ENCODE data around the gene TAMM41.

DNA sequence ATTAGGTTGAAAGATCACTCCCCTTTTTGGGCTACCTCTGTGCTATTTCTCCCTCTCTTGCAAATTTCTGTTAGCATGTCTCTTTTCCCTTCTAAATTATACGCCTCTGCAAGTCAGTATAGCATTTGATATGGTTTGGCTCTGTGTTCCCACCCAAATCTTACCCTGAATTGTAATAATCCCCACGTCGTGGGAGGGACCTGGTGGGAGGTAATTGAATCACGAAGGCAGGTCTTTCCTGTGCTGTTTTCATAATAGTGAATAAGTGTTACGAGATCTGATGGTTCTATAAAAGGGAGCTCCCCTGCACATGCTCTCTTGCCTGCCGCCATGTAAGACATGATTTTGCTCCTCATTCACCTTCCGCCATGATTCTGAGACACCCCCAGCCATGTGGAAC, 41.0 kb downstream of the TAMM41 start:
- no peak for TF ChIP-seq EZH2phosphoT487 (IDR thresholded peaks at IDR 0.05; ENCODE audit: low read length)
- TF ChIP-seq, protein P1, sequence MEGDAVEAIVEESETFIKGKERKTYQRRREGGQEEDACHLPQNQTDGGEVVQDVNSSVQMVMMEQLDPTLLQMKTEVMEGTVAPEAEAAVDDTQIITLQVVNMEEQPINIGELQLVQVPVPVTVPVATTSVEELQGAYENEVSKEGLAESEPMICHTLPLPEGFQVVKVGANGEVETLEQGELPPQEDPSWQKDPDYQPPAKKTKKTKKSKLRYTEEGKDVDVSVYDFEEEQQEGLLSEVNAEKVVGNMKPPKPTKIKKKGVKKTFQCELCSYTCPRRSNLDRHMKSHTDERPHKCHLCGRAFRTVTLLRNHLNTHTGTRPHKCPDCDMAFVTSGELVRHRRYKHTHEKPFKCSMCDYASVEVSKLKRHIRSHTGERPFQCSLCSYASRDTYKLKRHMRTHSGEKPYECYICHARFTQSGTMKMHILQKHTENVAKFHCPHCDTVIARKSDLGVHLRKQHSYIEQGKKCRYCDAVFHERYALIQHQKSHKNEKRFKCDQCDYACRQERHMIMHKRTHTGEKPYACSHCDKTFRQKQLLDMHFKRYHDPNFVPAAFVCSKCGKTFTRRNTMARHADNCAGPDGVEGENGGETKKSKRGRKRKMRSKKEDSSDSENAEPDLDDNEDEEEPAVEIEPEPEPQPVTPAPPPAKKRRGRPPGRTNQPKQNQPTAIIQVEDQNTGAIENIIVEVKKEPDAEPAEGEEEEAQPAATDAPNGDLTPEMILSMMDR (IDR thresholded peaks at IDR 0.05; ENCODE audit: low read length), result no peak

All from MM.1S (cell line).